LNCAP (cell line): ENCODE data around the gene KDM3B.

Source experiments
- CTCF ChIP-seq: fragments of 450-650 bp; IDR thresholded peaks from 2 replicates; pipeline ENCODE4 v1.5.1; 2017; ENCODE audit warnings: mild to moderate bottlenecking

The KDM3B gene

GRCh38 chr5:138352071-138352721, at the start of gene KDM3B:
KDM3B (plus strand) TSS chr5:138352685; CDS start chr5:138352796, 111 bp downstream.
- peak; percentile 100 for TF ChIP-seq CTCF

GRCh38 chr5:138303372-138303771, 49.1 kb upstream of the KDM3B start:
- no peak for TF ChIP-seq CTCF

GRCh38 chr5:138305797-138306196, 46.7 kb upstream of the KDM3B start:
- no peak for TF ChIP-seq CTCF

GRCh38 chr5:138315751-138316278, 36.7 kb upstream of the KDM3B start:
- TF ChIP-seq CTCF: no peak

GRCh38 chr5:138316355-138316754, 36.1 kb upstream of the KDM3B start:
- no peak for TF ChIP-seq CTCF

- TF ChIP-seq CTCF: no peak
Measured at GRCh38 chr5:138330813-138331448, 21.6 kb upstream of the KDM3B start.

GRCh38 chr5:138331449-138332368, 20.8 kb upstream of the KDM3B start, which contains the start of gene CDC25C:
CDC25C (minus strand) TSS chr5:138331804; CDS start chr5:138331180, 624 bp downstream.
- no peak for TF ChIP-seq CTCF
